GM23248 (cell line): ENCODE data around the gene CSNK2A1.

Source experiments
- EZH2 ChIP-seq: fragments of 200-600 bp; sonication (generic); IDR thresholded peaks from 2 replicates; pipeline ENCODE4 v1.6.1; 2018; ENCODE audit warnings: antibody characterized with exemption, mild to moderate bottlenecking; ENCODE audit not compliant: insufficient read depth, poor library complexity, severe bottlenecking
- EZH2phosphoT487 ChIP-seq: fragments of 200-600 bp; sonication (generic); IDR thresholded peaks from 2 replicates; pipeline ENCODE4 v1.6.1; 2018; ENCODE audit warnings: antibody characterized with exemption, moderate library complexity, mild to moderate bottlenecking, low read depth; ENCODE audit not compliant: insufficient read depth

DNA sequence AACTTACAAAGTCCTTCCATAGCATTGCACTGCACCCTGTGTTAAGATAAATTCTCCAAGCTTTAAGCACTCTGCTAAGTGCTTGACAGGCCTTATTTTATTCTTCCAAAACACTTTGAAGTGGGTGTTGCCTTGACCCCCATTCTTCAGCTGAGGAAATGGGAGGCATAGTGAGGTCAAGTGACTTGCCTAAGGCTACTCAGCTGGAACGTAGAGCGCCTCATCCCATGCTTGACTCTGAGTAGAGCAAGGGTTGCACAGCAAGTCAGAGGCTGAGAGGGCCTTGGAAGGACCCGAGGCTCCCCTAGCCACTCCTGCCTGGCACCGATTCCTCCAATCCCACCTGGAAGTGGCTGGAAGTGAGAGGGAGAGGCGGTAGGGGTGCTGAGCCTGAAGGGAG lies 19.6 kb upstream of the CSNK2A1 start:
- TF ChIP-seq EZH2phosphoT487 (no peak), EZH2 (no peak)
